ENCODE measurements around the gene SLC10A3. TPM values are rescaled to one million over a fixed set of nuclear protein-coding genes. Genes with fewer than 3 reads are reported as not detected.

SLC10A3 gene
- total RNA-seq (2022; extraction: Qiagen RNA extraction): 38.5 to 42.9 TPM (median 39.7 TPM) in 5 replicates

DNA sequence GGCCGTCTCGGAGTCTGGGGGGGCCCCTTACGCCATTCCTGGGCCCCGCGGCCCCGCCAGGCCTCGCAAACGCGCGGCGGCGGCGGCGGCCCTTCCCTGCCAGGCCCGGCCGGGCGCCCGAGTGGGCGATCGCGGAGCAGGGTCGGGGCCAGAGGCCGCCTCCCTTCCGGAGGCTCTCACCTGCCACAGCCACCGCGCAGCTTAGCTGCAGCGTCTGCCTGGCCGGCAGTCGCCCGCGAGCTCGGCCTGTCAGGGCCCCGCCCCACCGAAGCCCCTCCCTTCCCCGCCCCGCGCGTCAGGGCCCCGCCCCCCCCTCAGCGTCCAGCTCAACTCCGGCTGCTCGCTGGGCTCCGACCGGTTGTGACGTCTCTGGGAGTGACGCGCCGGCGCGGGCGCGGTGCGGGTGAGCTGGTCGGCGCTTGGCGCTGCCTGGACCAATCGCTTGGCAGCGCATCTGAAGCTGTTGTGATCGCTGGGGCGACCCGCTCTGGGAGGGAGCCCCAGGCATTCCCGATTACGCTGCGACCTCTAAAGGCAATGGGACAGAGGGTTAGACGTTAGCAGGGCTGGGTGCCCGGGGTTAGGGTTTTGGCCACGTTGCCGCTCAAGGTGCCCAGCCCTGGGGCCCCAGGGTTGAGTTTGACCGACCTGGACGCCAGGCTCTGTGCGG lies at the start of gene SLC10A3:
TSS of gene SLC10A3 (minus strand) at position 216 of the 670 bp plus-strand sequence. CDS start 1,689 bp downstream, outside the sequence.

DNA sequence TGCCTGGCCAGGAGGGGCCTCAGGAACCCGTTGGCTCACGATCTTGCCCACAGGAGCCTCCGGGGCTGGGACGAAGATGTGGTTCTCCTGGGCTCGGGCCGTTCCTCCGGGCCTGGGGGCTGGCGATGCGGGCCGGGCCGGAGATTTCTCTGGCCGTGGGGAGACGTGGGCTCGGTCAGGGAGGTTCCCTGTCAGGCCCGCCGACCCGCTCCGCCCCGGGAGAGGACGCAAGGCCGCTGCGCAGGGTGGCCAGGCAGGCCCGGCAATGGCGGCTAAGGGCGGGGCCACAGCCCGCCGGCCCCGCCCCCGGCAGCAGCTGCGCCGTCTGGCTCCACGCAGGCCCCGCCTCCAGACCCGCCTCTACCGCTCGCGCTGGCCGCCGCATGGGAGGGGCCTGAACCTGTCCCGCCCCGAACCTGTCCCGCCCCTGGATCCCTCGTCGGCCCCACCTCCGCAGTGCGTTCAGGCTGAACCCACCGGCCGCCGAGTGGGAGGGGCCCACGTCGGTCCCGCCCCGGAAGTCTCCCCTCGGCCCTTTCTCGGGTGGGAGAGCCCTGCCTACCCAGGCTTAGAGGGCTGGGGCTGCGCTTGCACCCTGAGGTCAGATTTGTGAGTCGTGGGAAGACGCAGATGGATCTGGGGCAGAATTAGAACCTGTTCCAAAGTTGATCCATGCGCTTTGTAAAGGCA lies 25.7 kb upstream of the SLC10A3 start, which contains the start of gene FAM3A:
TSS of gene FAM3A (minus strand) at position 267 of the 690 bp plus-strand sequence. CDS start 460 bp downstream, outside the sequence.

DNA sequence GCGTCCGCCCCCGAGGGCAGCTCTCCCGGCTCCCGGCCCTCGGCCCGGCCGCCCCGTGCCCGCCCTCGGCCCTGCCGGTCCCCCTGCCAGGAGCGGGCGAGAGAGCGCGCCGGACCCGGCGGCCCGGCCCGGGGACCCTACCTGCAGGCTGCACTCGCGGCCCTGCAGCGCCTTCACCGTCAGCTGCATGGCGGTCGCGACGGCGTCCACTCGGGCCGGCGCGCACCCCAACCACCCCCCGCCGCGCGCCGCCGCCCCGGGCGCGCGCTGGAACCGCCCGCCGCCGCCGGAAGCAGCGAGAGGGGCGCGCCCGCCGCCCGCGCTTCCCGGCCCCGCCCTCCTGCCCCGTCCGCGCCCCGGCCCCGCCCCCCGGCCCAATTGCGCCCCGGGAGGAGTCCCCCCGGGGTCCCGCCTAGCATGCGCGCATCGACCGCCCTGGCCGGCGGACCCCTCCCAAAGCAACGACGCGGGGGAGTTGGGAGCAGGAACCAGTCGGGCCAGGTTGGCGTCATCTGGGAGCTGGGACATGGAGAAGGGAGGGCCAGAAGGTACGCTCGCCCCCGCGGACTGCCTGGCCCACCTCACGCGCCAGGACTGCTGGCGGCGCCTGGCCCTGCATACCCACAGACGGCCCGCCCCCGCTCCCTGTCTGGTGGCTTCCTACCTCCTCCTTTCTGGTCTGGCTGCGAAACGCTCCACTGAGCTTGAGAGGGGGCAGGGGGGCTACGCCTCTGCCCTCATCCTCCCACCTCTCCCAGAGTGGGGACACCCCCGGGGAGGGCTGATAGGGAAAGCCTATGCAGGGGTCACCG lies 3.8 kb downstream of the SLC10A3 start, which contains the start of gene UBL4A:
TSS of gene UBL4A (minus strand) at position 220 of the 812 bp plus-strand sequence. CDS start at position 189, 31 bp downstream.

DNA sequence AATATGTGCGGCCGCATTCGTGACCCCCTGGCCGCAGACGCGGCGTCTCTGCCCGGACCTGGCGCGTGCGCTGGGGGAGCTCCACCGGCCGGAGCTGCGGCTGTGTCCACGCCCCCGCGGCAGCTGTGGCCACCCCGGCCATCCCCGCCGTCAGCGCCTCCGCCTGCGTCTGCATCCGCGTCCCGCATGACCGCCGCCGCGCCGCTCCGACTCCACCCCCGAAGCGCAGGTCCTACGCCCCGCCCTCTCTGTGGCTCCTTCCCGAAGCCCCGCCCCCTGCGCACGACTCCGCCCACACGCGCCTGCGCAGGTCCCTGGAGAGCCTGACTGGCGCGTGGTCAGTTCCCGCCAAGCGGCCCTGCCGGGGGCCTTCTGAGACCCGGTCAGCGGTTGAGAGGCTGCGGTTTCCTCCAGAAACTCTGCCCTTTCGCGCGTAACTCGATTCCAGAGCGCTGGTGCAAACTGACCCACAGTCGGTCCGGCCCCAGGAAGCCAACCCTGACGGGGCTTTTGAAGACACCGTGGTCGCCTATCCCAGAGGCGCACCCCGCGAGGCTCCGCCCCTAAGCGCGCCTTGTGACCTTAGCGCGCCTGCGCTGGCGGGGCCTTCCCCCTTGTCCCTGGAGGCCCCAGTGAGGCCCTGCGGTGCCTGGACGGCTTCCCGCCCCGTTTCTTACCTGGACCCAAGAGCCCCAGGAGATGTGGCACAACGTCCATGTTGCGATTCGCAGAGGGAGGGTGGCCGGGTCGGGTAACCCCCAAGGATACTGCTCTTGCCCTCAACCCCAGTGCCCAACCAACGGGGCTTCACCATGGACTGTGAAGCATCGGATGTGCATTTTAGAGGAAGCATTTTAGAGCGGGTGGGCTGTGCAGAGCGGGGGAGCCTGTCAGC lies 11.5 kb downstream of the SLC10A3 start, which contains the start of gene LAGE3:
TSS of gene LAGE3 (minus strand) at position 554 of the 895 bp plus-strand sequence. CDS start at position 188, 366 bp downstream.

GRCh38 chrX:154458116-154458953 lies 32.1 kb downstream of the SLC10A3 start, which contains the start of gene PLXNA3:
Gene PLXNA3 (plus strand): TSS chrX:154458281. CDS start chrX:154460184, 1,903 bp downstream.

DNA sequence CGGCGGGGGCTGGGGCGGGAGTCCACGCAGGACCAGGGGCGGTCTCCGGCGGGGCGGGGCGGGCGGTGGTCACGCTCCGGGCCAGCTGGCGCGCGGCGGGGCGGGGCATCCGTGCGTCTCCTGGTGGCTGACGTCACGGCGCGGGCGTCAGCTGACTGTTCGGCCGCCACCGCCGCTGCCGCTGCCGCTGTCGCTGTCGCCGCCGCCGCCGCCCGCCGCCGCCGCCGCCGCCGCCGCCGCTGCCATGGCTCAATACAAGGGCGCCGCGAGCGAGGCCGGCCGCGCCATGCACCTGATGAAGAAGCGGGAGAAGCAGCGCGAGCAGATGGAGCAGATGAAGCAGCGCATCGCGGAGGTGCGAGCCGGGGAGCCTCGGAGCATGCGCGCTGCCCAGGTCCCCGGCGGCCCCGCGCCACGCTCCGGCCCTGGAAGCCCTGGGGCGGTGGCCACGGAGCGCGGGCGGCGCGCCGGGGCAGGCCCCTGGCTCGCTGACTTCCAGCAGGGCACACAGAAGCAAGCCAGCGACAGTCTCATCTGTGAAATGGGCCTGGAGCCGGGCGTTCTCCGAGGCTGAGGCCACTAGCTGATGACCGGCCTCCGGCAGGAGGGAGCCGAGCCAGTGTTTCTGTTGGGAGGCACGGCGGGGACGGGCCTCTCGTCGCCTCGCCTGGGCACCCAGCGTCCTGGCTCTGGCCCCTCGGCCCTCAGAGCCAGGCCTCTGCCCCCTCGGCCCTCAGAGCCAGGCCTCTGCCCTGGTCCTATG lies 46.3 kb downstream of the SLC10A3 start, which contains the start of gene FAM50A:
TSS of gene FAM50A (plus strand) at position 150 of the 763 bp plus-strand sequence. CDS start at position 245, 95 bp downstream.

Other genes starting within 250 kb of the SLC10A3 start
- not detected in 5 replicates for gene OPN1MW3, start 233.0 kb downstream of the SLC10A3 start, total RNA-seq (2022; extraction: Qiagen RNA extraction)
- gene TEX28, start 195.5 kb downstream of the SLC10A3 start, total RNA-seq (2022; extraction: Qiagen RNA extraction): not detected in 5 replicates
- gene TKTL1, start 194.8 kb downstream of the SLC10A3 start, total RNA-seq (2022; extraction: Qiagen RNA extraction): 0.05 to 0.14 TPM (median 0.07 TPM) in 3 of 5 replicates, not detected in the others
- gene FLNA, start 116.0 kb downstream of the SLC10A3 start, total RNA-seq (2022; extraction: Qiagen RNA extraction): 1,461 to 1,661 TPM (median 1,622 TPM) in 5 replicates
- 129 to 161 TPM (median 153 TPM) in 5 replicates for gene EMD, start 111.3 kb downstream of the SLC10A3 start, total RNA-seq (2022; extraction: Qiagen RNA extraction)
- gene RPL10, start 92.3 kb downstream of the SLC10A3 start, total RNA-seq (2022; extraction: Qiagen RNA extraction): 5,312 to 5,581 TPM (median 5,559 TPM) in 5 replicates
- gene DNASE1L1, start 81.4 kb downstream of the SLC10A3 start, total RNA-seq (2022; extraction: Qiagen RNA extraction): 27.2 to 31.3 TPM (median 29.9 TPM) in 5 replicates
- gene TAFAZZIN, start 79.1 kb downstream of the SLC10A3 start, total RNA-seq (2022; extraction: Qiagen RNA extraction): 33.5 to 40.1 TPM (median 36.8 TPM) in 5 replicates
- 88.4 to 107 TPM (median 105 TPM) in 5 replicates for gene ATP6AP1, start 62.0 kb downstream of the SLC10A3 start, total RNA-seq (2022; extraction: Qiagen RNA extraction)
- 91.4 to 124 TPM (median 104 TPM) in 5 replicates for gene GDI1, start 53.5 kb downstream of the SLC10A3 start, total RNA-seq (2022; extraction: Qiagen RNA extraction)
- 99.8 to 121 TPM (median 111 TPM) in 5 replicates for gene FAM50A, start 46.5 kb downstream of the SLC10A3 start, total RNA-seq (2022; extraction: Qiagen RNA extraction)
- 11.0 to 17.8 TPM (median 13.9 TPM) in 5 replicates for gene PLXNA3, start 32.3 kb downstream of the SLC10A3 start, total RNA-seq (2022; extraction: Qiagen RNA extraction)
- gene LAGE3, start 11.3 kb downstream of the SLC10A3 start, total RNA-seq (2022; extraction: Qiagen RNA extraction): 36.3 to 74.0 TPM (median 65.8 TPM) in 5 replicates
- 67.1 to 73.0 TPM (median 69.5 TPM) in 5 replicates for gene UBL4A, start 4.0 kb downstream of the SLC10A3 start, total RNA-seq (2022; extraction: Qiagen RNA extraction)
- gene FAM3A, start 25.6 kb upstream of the SLC10A3 start, total RNA-seq (2022; extraction: Qiagen RNA extraction): 38.0 to 44.6 TPM (median 42.6 TPM) in 5 replicates
- gene G6PD, start 56.2 kb upstream of the SLC10A3 start, total RNA-seq (2022; extraction: Qiagen RNA extraction): 1,336 to 1,631 TPM (median 1,436 TPM) in 5 replicates
- 35.9 to 44.7 TPM (median 40.9 TPM) in 5 replicates for gene IKBKG, start 57.0 kb upstream of the SLC10A3 start, total RNA-seq (2022; extraction: Qiagen RNA extraction)
- gene CTAG1A, start 94.5 kb upstream of the SLC10A3 start, total RNA-seq (2022; extraction: Qiagen RNA extraction): not detected in 5 replicates
- not detected in 5 replicates for gene CTAG1B, start 128.7 kb upstream of the SLC10A3 start, total RNA-seq (2022; extraction: Qiagen RNA extraction)
- not detected in 5 replicates for gene CTAG2, start 162.9 kb upstream of the SLC10A3 start, total RNA-seq (2022; extraction: Qiagen RNA extraction)